GM19452 (cell line): ENCODE results near the gene NAT16.
"Not testable (repeated sequence)": the region's sequence is repeated elsewhere in the genome, so short reads cannot be mapped to it uniquely, and the experiment has no call there.

ENCODE experiments used
- ATAC-seq: cut with Tn5 transposase; IDR thresholded peaks from one replicate; pipeline ENCODE4 v1.9.1; 2021; ENCODE audit not compliant: unreplicated experiment

Gene NAT16

GRCh38 chr7:101180130-101180755, at the start of gene NAT16:
NAT16 (minus strand) TSS chr7:101180293; CDS start chr7:101174807, 5,486 bp downstream.
- ATAC-seq, result no peak

DNA sequence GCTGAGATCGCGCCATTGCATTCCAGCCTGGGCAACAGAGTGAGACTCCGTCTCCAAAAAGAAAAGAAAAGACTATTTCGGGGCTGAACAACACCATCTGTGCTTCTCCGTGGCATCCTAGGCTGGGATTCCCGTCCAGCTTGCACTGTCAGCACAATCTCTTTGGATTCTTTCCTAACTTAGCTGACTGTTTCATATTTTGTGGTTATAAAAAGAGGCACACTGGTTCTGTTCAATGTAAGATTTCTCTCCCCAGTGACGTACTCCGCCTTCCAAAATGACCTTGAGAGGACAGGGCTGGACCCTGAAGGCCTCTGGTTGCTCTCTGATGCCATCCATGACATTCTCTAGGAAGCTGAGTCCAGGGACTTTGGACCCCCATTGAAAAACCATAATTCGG, 46.6 kb upstream of the NAT16 start:
- ATAC-seq, result no peak

GRCh38 chr7:101225650-101226049, 45.6 kb upstream of the NAT16 start:
- no peak for ATAC-seq

GRCh38 chr7:101223528-101223927, 43.4 kb upstream of the NAT16 start:
- ATAC-seq, result no peak

GRCh38 chr7:101222275-101222830, 42.3 kb upstream of the NAT16 start:
- no peak for ATAC-seq

GRCh38 chr7:101220295-101220694, 40.2 kb upstream of the NAT16 start:
- ATAC-seq, result no peak

DNA sequence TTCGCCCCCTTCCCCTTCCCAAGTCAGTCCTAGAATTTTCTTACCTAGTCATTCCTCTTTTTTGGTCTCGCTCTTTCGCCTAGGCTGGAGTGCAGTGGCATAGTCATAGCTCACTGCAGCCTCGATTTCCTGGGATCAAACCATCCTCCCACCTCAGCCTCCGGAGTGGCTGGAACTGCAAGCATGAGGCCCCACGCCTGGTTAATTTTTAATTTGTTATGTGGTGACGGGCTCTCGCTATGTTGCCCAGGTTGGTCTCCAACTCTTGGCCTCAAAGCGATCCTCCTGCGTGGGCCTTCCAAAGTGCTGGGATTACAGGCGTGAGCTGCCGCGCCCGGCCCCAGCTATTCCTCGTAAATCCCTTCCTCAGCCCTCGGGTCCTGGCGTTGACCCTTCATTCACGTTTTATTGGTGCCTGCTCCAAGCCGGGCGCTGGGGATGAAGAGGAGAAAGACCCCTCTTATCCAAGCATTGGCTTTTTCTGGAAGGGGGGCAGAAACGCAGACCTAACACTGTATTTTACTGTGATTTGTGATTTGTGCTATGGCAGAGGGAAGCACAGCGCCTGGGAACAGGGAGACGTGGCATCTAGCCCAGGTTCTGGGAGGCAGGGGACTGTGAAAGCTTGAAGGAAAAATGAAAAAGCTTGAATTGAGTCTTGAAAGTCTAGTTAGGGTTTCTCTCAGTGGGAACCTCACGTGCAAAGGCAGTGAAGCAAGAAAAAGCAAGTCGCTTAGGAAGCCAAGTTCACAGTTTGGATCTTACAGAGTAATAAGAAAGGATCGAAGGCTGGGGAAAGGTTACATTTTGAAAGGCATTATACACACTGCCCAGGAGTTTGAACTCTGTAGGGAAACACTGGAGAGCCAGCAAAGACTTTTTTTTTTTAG, 38.4 kb upstream of the NAT16 start:
- ATAC-seq, result no peak

DNA sequence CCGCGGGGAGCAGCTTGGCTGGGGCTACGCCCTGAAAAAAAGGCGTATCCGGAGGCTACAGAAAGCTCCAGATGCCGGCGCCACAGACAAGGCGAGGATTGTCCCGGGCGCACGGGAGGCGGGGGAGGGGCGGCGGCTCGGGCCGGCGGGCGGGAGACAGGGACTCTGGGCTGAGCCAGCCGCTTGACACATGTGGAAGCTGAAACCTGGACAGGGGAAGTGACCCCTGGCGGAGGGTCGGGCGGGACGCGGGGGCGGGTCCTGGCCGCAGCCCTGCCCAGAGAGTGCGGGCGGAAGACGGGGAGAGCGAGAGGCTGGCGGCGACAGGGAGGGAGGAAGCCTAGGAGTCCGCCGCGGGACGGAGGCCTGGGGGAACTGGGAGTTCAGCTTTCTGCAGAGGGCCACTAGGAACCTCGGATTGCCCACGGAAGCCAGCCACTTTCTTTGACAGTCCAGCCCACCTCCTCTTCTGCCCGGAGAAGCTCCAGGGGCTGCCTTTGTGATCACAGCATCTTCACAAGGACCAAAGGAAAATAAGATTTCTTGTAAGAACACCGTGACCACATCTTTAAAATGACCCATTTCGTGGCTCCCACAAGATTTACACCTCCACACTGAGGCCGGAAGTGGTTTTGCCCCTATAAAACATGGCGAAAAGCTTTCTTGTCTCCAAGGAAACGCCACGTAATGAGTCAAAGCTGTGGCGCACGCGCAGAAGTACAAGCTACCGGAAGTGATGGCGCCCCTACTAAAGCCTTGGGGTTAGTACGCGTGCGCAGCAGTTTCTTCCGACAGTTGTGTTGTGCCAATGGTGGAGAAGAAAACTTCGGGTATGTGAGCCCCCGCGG, 37.5 kb upstream of the NAT16 start, which contains the start of the genes PLOD3 and ZNHIT1:
Gene PLOD3 (minus strand): TSS at position 194 of the 848 bp plus-strand sequence. CDS start 307 bp downstream, outside the sequence.
Gene ZNHIT1 (plus strand): TSS at position 778 of the 848 bp plus-strand sequence. CDS start 31 bp downstream, at position 809.
- ATAC-seq, result peak; percentile 58

DNA sequence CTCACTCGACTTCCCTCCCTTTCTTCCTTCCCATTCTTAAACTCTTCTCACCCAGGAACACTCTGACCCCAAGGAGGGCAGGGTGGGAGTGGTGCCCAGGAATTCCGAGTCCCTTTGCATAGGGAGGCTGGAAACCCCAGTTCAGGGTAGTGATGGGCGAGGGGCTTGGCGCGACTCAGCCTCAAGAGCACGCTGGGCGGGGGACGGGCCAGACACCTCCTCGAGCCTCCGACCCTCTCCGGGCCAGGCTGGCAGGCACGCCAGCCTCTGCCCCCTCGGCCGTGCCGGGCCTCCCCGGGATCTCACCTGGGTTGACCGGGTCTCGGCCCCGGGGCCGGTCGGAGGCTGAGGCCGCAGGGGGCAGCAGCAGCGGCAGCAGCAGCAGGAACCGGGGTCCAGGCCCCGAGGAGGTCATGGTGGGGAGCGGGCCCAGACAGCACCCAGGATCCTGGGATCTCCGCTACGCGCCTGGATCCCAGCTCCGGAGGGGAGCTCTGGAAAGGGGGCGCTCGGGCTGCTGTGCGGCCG, 36.8 kb upstream of the NAT16 start:
- peak; percentile 30 for ATAC-seq

DNA sequence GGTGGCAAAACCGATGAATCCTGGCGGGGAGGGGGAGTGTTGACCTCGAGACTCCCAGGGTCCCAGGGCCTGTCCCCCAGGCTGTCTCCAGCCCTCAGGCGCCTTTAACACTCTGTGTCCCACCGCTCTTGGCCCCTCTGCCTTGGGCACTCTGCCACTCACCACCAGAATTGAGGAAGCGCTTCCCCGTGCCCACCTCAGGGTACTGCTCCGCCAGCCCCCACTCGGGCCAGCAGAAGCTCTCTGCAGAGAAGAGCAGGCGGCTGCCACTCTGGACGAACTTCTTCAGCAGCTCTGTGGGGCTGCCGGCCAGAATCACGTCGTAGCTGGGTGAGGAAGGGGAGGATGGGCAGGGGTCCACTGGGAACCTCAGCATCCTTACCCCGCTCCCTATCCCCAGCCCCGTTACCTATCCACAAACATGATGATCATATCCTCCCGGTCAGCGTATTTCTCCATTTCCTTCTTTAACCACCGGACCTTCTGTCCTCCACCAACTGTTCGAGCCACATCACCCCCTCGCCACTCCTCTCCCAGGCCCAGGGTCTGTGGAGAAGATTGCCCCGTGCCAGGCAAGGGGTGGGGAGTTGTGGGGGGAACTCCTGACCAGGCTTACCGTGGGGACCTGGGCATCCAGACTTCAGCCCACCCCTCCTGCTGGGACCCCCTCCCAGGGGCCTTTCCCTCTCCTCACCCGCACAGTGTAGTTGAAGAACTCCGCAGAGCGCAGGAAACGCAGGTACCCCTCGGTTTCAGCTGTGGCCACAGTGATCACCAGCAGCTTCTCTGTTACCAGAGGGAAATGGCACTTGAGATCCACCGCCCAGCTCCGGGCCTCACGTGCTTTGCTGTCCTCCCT, 36.1 kb upstream of the NAT16 start:
- ATAC-seq, result no peak

- no peak for ATAC-seq
These were observed 31.9 kb upstream of the NAT16 start for GRCh38 chr7:101212014-101212413.

DNA sequence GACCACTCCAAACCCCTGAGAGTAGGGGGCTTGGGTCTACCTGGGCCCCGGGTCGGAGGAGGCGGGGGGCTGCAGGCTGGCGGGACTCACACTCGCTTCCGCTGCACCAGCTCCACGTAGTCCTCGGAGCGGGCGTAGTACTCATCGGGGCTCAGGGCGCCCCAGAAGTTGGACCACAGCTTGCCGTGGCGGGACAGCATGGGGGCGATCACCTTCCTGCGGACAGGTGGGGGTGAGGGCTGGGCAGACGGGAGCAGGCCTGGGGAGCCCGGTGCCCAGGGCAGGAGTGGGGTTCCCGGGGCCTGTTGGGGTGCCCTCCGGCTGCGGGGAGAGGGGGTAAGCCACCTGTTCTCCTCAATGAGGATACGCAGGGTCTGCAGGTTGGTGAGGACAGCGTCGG, 31.4 kb upstream of the NAT16 start:
- no peak for ATAC-seq

GRCh38 chr7:101210143-101210542, 30.1 kb upstream of the NAT16 start:
- no peak for ATAC-seq

DNA sequence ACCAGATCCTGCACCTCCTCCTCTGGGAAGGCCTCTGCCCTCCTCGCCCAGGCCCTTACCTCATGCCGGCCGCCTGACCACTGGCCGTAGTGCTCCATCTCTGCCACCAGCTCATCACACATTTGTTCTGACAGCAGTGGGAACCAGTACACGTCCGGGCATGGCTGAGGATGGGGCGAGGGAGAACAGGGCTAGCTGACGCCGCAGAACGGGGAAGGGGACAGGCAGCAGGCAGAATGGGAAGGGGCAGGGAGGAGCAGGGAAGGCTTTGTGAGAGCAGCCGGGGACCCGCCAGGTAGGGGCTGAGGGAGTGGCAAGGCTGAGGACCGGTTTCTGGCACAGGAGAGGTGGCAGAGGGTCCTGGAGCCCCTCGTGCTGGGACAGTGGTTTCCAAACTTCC, 28.7 kb upstream of the NAT16 start:
- ATAC-seq, result no peak

DNA sequence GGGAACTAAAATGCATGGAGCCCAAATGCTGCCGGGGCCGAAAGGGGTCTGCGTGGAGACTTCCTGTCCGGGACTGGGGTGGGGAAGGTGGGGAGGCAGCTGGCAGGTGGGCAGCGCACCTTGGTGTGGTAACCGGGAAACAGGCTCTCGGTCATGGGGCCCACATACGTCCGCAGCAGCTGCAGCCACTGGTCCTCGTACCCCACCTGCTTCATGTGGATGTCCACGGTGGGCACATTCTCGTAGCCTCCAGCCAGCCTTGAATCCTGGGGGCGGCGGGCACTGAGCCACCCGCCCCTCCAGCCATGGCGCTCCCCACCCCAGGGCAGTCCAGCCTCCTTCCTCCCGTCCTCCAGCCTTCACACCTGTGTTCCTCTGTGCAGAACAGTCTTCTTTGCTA, 27.4 kb upstream of the NAT16 start:
- ATAC-seq, result no peak

DNA sequence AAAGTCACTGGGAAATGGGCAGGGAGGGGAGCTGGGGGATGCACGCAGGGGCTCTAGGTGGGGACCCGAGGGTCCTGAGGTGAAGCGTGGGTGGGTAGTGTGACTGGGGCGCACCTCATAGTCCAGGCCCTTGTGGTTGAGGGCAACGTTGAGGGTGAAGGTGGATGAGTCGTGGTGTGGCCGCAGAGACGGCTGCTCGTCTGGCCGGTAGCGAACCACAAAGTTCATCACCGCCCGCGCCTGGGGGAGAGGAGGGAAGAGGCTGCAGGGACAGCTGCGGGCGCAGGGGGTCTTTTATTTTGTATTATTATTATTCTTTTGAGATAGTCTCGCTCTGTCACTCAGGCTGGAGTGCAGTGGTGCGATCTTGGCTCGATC, 26.6 kb upstream of the NAT16 start:
- ATAC-seq, result no peak

DNA sequence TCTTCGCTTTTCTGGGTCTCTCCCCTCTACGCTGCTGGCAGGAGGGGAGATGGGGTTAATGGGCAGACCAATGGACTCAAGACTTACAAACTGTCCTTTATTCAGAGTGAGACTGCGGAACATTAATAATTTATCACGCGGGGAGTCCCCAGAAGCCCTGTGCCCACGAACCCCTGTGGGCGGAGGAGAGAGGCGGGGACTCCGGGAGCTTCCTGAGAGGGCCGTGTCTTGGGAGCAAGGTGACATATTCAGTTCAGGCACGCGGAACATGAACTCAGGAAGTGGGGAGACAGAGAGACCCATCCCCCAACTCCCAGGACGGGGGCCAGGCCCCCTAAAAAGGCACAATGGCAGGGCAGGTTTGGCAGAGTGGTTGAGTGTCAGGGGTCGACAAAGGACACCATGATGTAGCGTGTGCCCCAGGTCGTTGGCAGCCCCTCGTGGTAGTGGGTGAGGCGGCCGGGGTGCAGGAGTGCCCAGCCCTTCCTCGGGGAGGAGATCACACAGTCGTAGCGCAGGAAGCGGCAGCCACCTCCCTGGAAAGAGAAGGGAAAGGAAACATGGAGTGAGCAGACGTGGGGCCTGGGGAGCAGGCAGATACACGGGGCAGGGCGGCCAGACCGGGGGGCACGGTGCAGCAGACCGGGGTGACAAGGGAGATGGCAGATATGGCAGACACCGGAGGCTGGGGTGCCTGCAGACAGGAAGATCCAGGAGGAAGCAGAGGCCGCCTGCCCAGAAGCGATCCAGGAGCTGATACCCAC, 26.0 kb upstream of the NAT16 start:
- no peak for ATAC-seq

DNA sequence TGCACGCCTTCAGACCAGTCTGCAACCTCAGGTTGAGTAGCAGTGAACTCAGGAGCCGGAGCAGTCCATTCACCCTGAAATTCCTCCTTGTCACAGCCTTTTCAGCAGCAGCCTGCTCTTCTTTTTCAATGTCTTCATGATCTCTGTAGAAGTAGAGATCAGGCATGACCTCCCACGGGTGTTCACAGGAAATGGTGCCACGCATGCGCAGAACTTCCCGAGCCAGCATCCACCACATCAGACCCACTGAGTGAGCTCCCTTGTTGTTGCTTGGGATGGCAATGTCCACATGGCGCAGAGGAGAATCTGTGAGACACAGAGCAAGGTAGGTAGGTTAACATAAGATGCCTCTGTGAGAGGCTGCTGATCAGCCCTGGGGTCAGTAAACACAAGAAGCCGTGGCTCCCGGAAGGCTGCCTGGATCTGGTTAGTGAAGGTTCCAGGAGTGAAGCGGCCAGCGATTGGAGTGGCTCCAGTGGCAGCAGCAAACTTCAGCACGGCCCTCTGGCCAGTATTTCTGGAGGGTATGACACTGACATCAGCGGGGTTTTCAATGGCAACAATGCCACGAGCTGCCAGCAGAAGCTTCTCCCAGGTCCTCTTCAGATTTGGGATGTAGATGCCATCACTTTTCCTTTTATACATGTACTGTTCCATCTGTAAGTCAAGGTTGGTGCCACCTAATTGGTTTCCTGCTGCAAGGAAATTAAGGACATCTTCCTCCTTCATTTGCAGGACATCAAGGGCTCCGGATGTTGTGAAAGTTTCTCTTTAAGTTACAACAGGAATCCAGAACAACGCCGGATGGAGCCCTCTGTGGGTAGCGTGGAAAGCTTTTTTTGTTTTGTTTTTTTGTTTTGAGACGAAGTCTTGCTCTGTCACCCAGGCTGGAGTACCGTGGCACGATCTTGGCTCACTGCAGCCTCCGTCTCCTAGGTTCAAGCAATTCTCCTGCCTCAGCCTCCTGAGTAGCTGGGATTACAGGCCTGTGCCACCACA, 23.9 kb upstream of the NAT16 start:
- not testable (repeated sequence) for ATAC-seq
